GM19351 (cell line): ENCODE results near the gene BRMS1L.
A peak's percentile ranks its signal among the peaks of the same experiment; 100 is the strongest.
"Not testable (repeated sequence)": the region's sequence is repeated elsewhere in the genome, so short reads cannot be mapped to it uniquely, and the experiment has no call there.

Experiments used
- ATAC-seq: cut with Tn5 transposase; IDR thresholded peaks from one replicate; pipeline ENCODE4 v1.9.1; 2021; ENCODE audit warnings: mild to moderate bottlenecking, moderate library complexity; ENCODE audit not compliant: unreplicated experiment

Gene BRMS1L, protein sequence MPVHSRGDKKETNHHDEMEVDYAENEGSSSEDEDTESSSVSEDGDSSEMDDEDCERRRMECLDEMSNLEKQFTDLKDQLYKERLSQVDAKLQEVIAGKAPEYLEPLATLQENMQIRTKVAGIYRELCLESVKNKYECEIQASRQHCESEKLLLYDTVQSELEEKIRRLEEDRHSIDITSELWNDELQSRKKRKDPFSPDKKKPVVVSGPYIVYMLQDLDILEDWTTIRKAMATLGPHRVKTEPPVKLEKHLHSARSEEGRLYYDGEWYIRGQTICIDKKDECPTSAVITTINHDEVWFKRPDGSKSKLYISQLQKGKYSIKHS

DNA sequence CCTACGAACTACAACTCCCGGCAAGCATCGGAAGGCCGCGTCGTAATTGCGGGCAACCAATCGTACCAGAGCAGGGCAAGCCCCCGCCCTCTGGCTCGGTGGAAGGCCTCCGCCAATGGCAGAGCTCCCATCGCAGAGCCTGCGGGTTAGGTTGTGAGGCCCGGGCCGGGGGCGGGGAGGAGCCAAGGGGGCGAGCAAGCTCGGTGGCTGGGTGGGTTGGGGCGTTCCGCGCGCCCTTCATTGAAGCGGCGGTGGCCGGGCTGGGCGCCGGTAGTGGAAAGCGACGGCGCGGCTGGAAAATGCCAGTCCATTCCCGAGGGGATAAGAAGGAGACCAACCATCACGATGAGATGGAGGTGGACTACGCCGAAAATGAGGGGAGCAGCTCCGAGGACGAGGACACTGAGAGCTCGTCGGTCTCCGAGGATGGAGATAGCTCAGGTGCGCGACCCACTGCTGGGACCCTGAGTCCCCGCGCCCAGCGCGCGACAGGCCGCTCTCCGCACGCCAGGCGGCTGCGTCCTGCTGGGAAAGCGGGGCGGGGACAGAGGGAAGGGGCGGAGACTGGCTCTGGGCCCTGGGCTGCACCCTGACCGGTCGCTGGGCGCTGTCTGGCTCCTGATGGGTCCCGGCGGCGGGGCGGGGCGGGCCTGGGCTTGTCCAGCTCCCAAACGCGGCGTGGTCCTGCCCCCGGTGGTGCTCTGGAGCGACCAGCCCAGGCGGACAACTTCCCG is at the start of gene BRMS1L:
TSS of gene BRMS1L (plus strand) at position 121 of the 734 bp plus-strand sequence. CDS start at position 300, 179 bp downstream.
- ATAC-seq = peak; percentile 94

DNA sequence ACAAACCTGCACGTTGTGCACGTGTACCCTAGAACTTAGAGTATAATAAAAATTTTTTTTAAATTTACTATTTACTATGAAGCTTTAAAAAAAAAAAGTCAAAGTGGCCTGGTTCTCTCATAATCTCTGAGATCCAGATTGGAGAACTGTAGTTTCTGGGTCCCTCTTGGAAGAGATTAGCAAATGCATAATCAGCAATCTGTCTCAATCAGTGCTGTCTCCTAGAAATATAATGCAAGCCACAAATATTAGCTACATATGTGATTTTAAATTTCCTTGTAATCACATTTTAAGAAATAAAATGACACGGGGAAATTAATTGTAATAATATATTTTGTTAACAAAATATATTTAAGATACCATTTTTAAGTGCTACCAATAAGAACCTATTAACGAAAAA is 49.3 kb upstream of the BRMS1L start:
- no peak for ATAC-seq

DNA sequence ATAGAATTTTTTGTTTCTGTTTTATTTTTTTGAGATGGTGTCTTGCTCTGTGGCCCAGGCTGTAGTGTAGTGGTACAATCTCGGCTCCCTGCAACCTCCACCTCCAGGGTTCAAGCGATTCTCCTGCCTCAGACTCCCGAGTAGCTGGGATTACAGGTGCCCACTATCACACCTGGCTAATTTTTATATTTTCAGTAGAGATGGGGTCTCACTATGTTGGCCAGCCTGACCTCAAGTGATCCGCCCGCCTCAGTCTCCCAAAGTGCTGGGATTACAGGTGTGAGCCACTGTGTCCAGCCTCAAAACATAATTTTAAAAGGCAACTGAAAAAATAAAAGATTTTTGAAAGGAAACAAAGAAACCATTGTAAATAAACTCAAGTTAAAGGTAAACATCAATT is 48.6 kb upstream of the BRMS1L start:
- not testable (repeated sequence) for ATAC-seq

GRCh38 chr14:35779368-35779767 is 46.8 kb upstream of the BRMS1L start:
- ATAC-seq = no peak

- no peak for ATAC-seq
Measured at GRCh38 chr14:35783699-35784098, 42.4 kb upstream of the BRMS1L start.

DNA sequence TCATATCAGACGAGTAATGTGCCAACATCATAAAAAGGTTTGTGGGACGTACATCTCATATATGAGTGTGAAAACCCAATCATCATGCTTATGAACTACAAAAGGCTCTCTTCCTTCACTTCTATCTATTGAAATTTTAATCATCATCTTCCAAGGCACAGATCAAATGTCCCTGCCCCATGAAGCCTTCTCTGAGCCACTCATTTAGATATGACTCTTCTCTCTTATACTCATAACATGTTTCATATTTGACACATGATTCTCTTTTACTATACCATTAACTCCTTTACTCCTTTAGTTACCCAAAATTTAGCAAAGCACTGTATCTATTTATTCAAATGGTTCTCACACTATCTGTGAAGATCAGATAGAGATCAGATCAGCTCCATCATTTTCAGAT is 39.3 kb upstream of the BRMS1L start:
- ATAC-seq = no peak

DNA sequence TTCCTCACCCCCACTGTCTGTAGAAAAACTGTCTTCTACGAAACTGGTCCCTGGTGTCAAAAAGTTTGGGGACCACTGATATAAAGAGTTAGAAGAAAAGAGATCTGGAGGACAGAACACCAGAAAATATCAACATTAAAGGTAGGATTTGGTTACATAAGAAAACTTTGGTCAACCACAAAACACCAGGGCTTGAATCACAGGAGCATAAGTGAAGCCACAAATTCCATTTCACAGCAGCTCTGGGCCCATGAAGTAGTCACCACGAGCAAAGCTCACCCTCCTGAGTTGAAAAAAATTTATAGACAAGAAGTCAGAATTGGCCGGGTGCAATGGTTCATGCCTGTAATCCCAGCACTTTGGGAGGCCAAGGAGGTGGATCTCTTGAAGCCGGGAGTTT is 36.5 kb upstream of the BRMS1L start:
- no peak for ATAC-seq

DNA sequence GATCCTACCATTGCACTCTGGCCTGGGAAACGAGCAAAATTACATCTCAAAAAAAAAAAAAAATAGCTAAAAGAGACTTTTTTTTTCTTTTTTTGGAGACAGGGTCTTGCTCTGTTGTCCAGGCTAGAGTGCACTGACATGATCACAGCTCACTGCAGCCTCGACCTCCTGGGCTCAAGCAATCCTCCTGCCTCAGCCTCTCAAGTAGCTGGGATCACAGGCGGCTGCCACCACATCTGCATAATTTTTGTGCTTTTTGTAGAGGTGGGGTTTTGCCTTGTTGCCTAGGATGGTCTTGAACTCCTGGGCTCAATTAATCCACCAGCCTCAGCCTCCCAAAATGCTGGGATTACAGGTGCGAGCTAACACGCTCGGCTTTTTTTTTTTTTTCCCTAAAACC is 28.3 kb upstream of the BRMS1L start:
- ATAC-seq = no peak

GRCh38 chr14:35806006-35806907 is 19.9 kb upstream of the BRMS1L start:
- no peak for ATAC-seq

DNA sequence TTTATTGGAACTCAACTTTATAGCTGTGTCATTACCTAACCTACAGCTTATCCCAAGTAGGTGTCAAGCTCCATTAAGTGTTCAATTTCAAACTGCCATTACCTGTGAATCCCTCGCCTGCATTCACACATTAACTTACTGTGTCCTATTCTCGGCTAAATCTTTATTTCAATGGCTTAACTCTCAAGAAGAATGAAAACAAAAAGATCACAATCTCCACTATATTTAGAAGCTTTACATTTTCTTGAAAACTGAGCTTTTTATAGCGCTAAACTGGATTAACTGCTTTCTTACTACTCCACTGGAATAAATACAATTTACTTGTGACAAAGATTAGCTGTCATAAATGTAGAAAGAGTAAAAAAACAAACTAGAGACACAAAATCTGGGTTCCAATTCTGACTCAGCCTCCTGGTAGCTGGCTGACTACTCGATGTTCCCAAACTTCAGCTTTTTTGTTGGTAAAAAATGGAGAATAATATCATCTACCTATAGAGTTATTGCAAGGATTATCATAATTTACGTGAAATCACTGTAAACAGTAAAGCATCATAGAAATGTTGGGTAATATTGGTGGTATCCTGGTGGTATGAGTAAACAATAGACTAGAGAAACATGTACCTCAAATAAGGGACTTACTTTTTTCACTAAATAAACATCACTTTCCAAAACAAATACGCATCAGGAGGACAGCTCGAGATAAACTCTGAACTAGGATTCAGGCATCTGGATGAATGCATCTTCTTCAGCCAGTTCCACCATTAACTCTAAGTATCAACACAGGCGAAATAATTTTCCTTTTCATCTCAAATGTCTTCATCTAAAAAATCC is 18.8 kb upstream of the BRMS1L start:
- ATAC-seq = no peak

GRCh38 chr14:35808076-35808637 is 18.0 kb upstream of the BRMS1L start:
- no peak for ATAC-seq

DNA sequence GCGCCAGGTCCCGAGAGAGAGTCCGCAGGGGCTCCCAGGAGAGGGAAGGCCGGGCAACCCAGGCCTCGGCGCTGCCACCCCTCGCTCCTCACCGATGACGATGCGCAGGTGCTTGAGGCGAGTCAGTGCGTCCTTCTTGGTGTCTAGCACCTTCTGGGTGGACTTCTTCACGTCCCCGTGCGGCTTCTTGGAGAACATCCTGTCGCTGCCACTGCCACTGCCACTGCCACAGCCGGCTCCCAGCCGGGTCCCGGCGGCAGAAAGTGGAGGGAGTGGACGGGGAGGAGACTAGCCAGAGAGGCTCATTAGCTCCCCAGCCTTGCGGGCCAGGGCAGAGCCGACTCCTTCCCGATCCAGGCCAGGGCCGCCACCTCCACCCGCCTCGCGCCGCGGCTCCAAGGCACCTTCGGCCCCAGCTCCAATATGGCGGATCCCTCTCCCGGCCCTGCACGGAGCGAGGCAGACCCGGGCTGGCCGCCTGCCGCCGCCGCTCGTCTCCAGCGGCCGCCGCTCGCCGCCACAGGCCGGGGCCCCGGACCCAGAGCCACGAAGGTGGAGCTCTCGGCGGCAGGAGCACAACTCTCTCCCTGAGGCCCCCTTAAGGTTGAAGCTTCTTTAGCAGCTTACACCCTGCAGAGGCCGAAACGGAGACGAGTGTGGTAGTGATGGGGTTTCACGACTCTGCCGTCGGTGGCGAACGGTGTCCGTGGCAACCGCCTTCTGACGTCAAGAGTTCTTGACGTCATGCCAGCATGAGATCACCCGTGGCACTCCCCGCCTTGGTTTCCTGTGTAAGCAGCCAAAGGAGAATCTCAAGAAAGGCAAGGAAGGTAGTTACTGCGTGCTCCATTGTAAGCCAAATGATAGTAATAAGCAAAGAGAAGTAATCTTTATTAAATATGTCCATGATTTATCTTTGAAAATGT is 17.2 kb upstream of the BRMS1L start, which contains the start of gene RALGAPA1:
TSS of gene RALGAPA1 (minus strand) at position 658 of the 926 bp plus-strand sequence. CDS start at position 198, 460 bp downstream.
- ATAC-seq = peak; percentile 96

DNA sequence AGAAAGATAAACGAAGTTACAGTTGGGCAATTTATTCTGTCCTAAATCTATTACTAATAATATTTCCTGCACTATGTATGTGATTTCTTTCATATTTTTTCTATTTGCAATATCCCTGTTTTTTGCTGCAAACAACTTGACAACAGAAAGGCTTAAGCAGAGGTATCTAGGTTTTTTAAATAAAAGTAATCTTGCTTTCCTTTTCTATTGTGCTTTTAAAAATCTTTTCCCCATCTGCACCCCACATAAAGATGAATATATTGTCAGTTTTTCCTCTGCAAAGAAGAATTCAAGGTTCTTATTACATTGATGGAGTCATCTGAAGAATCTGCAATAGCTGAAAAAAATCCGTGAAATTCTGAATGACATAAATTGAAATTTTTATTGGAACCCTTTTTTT is 16.5 kb upstream of the BRMS1L start:
- no peak for ATAC-seq

GRCh38 chr14:35810963-35811362 is 15.2 kb upstream of the BRMS1L start:
- no peak for ATAC-seq

DNA sequence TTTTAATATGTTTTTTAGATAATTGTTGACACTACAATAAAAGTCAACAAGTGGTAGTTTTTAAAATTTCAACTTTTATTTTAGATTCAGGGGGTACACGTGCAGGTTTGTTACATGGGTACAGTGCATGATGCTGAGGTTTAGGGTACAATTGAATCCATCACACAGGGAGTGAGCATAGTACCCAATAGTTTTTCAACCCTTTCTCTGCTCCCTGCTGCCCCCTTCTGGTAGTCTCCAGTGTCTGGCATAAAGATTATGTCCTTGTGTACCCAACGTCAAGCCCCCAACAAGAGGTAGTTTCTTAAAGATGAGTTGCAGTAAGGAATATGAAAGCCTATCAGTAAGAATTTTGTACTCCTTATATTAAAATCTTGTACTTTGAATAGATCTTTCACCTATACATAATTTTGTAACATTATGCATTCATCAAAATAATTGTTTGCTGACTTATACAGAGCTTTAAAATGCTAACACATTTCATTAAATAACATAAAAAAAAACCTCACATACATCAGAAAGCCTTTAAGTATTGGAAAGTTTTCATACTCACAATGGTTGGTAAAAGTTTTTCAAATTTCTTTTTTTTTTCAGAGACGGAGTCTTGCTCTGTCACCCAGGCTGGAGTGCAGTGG is 11.7 kb upstream of the BRMS1L start:
- peak; percentile 82 for ATAC-seq

DNA sequence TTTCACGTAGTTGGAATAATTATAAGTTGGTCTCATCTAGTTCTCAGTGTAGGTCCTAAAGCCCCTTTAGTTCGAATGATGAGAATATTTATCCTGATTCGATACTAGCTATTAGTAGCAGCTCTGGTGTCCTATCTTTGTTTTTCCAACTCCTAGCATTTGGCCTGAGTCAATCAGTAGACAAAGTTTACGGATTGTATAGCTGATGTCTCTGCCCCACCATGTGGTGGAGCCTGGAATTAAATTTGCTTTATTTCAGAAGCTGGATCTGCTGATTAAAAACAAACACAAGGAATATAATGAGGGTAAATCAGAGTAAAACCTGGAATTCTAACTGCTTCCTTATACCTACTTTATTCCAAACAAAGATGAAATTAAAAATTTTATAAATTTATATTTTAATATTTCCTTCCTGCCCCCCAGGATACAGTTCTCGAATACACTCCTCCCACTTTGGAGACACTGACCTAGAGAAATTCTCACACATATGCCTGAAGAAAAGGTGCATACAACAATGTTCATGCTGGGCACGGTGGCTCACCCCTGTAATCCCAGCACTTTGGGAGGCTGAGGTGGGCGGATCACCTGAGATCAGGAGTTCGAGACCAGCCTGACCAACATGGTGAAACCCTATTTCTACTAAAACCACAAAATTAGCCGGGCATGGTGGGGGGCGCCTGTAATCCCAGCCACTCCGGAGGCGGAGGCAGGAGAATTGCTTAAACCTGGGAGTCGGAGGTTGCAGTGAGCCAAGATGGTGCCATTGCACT is 7.6 kb upstream of the BRMS1L start:
- ATAC-seq = peak; percentile 44
